H1 (cell line): ENCODE measurements around the gene CLEC2D. TPM values are rescaled to one million over a fixed set of nuclear protein-coding genes. Genes with fewer than 3 reads are reported as not detected.

Experiments
- CTCF ChIA-PET: fragments of 300-600 bp; sonication (Branson Sonifier 250); formaldehyde crosslinking; loops from one replicate; lab custom pipeline; 2021; ENCODE audit not compliant: partially characterized antibody; lab: Charles Lee
- POLR2A ChIA-PET: fragments of 300-600 bp; sonication (Branson Sonifier 250); formaldehyde crosslinking; loops from one replicate; lab custom pipeline; 2021; ENCODE audit warnings: inconsistent platforms; ENCODE audit not compliant: partially characterized antibody; lab: Charles Lee
- DNase-seq, 2 experiments: peaks; one replicate each; pipeline versions ENCODE4 v3.0.0 to v3.0.0-alpha.2; 2010 to 2022; ENCODE audit warnings: low spot score in 2 of 2, low read depth in 1 of 2, mixed read lengths in 1 of 2
- FAIRE-seq: peaks from 2 replicates; lab custom pipeline; 2011; peaks lifted over from hg19 to GRCh38; lab: Jason Lieb, UNC
- H2AFZ ChIP-seq: 2 replicates; pipeline ENCODE4 v1.8.1; 2012; ENCODE audit warnings: low read length, inconsistent platforms
- H2AK5ac ChIP-seq: 2 replicates; pipeline ENCODE4 v1.6.1; 2013; ENCODE audit warnings: low read depth, low read length
- H2BK120ac ChIP-seq: replicated peaks from 2 replicates; pipeline ENCODE3; 2013; ENCODE audit warnings: low read depth, low read length, inconsistent platforms
- H2BK12ac ChIP-seq: 2 replicates; pipeline ENCODE4 v1.6.1; 2013; ENCODE audit warnings: low read depth, low read length
- H2BK15ac ChIP-seq: 2 replicates; pipeline ENCODE4 v1.6.1; 2013; ENCODE audit warnings: low read length
- H2BK20ac ChIP-seq: 2 replicates; pipeline ENCODE4 v1.6.1; 2013; ENCODE audit warnings: low read length
- H2BK5ac ChIP-seq: 2 replicates; pipeline ENCODE4 v1.6.1; 2013; ENCODE audit warnings: low read depth, low read length
- H3K14ac ChIP-seq: 2 replicates; pipeline ENCODE4 v1.6.1; 2013; ENCODE audit warnings: inconsistent platforms; ENCODE audit not compliant: insufficient read length
- H3K18ac ChIP-seq: 2 replicates; pipeline ENCODE4 v1.6.1; 2013; ENCODE audit warnings: low read length; ENCODE audit errors: extremely low read depth
- H3K23ac ChIP-seq: 2 replicates; pipeline ENCODE4 v1.6.1; 2013; ENCODE audit warnings: inconsistent platforms; ENCODE audit not compliant: insufficient read length
- H3K23me2 ChIP-seq: 2 replicates; pipeline ENCODE4 v1.6.1; 2013; ENCODE audit warnings: low read depth, low read length
- H3K27ac ChIP-seq: 2 replicates; pipeline ENCODE4 v1.6.1; 2011; ENCODE audit warnings: low read depth, low read length, inconsistent platforms
- H3K27me3 ChIP-seq, 4 experiments: replicated peaks in 1 of 4; 1 replicate in 1 of 4; 2 replicates in 3 of 4; pipeline versions ENCODE4 v1.6.1 to v1.8.1; 2011 to 2013; ENCODE audit warnings: low read length in 3 of 4, mild to moderate bottlenecking in 3 of 4, inconsistent platforms in 2 of 4, mixed read lengths in 2 of 4, moderate library complexity in 1 of 4; ENCODE audit not compliant: control insufficient read depth in 3 of 4, insufficient read depth in 3 of 4; ENCODE audit errors: extremely low read depth in 1 of 4
- H3K36me3 ChIP-seq, 4 experiments: 2 replicates each; pipeline versions ENCODE4 v1.6.1 to v1.8.1; 2011 to 2013; ENCODE audit warnings: mild to moderate bottlenecking in 4 of 4, low read length in 3 of 4, moderate library complexity in 2 of 4, control low read depth in 1 of 4, inconsistent platforms in 1 of 4; ENCODE audit not compliant: insufficient read depth in 4 of 4, control insufficient read depth in 2 of 4
- H3K4ac ChIP-seq: replicated peaks from 2 replicates; pipeline ENCODE3; 2013; ENCODE audit warnings: low read length, low read depth, mixed read lengths, inconsistent platforms; ENCODE audit not compliant: insufficient read length
- H3K4me1 ChIP-seq, 4 experiments: replicated peaks in 1 of 4; 1 replicate in 1 of 4; 2 replicates in 3 of 4; pipeline versions ENCODE4 v1.6.1 to v1.8.1; 2011 to 2013; ENCODE audit warnings: low read length in 3 of 4, inconsistent platforms in 2 of 4, mixed read lengths in 1 of 4; ENCODE audit not compliant: insufficient read depth in 4 of 4, control insufficient read depth in 3 of 4
- H3K4me2 ChIP-seq, 2 experiments: 2 replicates each; pipeline versions ENCODE4 v1.6.1 to v1.8.1; 2011 to 2013; ENCODE audit warnings: low read depth in 2 of 2, low read length in 2 of 2, control low read depth in 1 of 2, inconsistent platforms in 1 of 2, mild to moderate bottlenecking in 1 of 2; ENCODE audit not compliant: insufficient read depth in 1 of 2
- H3K4me3 ChIP-seq, 4 experiments: fragments of 200-600, 300-600 bp in 1 of 4; sonication (generic), shearing (Covaris generic), sonication (Bioruptor Twin) in 1 of 4; 2 replicates each; pipeline versions ENCODE4 v1.5.1 to v1.8.1; 2011 to 2016; ENCODE audit warnings: low read length in 4 of 4, low read depth in 3 of 4, control low read depth in 2 of 4, inconsistent platforms in 2 of 4, mild to moderate bottlenecking in 2 of 4, mixed read lengths in 1 of 4, moderate library complexity in 1 of 4; ENCODE audit not compliant: insufficient read depth in 2 of 4; ENCODE audit errors: extremely low read depth in 1 of 4
- H3K56ac ChIP-seq: replicated peaks from 2 replicates; pipeline ENCODE3; 2013; ENCODE audit warnings: low read depth, mild to moderate bottlenecking, mixed read lengths, low read length, inconsistent platforms; ENCODE audit not compliant: insufficient read length
- H3K79me1 ChIP-seq: 2 replicates; pipeline ENCODE4 v1.6.1; 2013; ENCODE audit warnings: low read depth, low read length, control low read depth
- H3K79me2 ChIP-seq, 2 experiments: 2 replicates each; pipeline versions ENCODE4 v1.6.1 to v1.8.1; 2012 to 2013; ENCODE audit warnings: low read length in 2 of 2, mild to moderate bottlenecking in 2 of 2, inconsistent platforms in 1 of 2; ENCODE audit not compliant: insufficient read depth in 2 of 2, control insufficient read depth in 1 of 2
- H3K9ac ChIP-seq, 4 experiments: replicated peaks in 1 of 4; 1 replicate in 1 of 4; 2 replicates in 3 of 4; pipeline versions ENCODE4 v1.6.1 to v1.8.1; 2011 to 2013; ENCODE audit warnings: low read depth in 3 of 4, low read length in 3 of 4, control low read depth in 2 of 4, mild to moderate bottlenecking in 2 of 4, moderate library complexity in 2 of 4, inconsistent platforms in 1 of 4; ENCODE audit errors: extremely low read depth in 1 of 4
- H3K9me3 ChIP-seq, 2 experiments: 2 replicates each; pipeline versions ENCODE4 v1.6.1 to v1.8.1; 2012 to 2013; ENCODE audit warnings: mild to moderate bottlenecking in 2 of 2, moderate library complexity in 2 of 2, control low read depth in 1 of 2, inconsistent platforms in 1 of 2, low read depth in 1 of 2, low read length in 1 of 2, mixed read lengths in 1 of 2; ENCODE audit not compliant: insufficient read depth in 2 of 2
- H4K20me1 ChIP-seq, 2 experiments: replicated peaks in 1 of 2; 2 replicates each; pipeline versions ENCODE3 to v1.8.1; 2011 to 2013; ENCODE audit warnings: inconsistent platforms in 2 of 2, low read length in 2 of 2, mild to moderate bottlenecking in 1 of 2; ENCODE audit not compliant: insufficient read depth in 2 of 2, control insufficient read depth in 1 of 2
- H4K5ac ChIP-seq: 2 replicates; pipeline ENCODE4 v1.6.1; 2013; ENCODE audit warnings: low read length, low read depth, mixed read lengths, inconsistent platforms; ENCODE audit not compliant: insufficient read length
- H4K8ac ChIP-seq: 2 replicates; pipeline ENCODE4 v1.8.0; 2013; ENCODE audit warnings: mild to moderate bottlenecking, moderate library complexity, low read length, inconsistent platforms; ENCODE audit not compliant: insufficient read depth; ENCODE audit errors: extremely low read depth
- H4K91ac ChIP-seq: replicated peaks from 2 replicates; pipeline ENCODE3; 2013; ENCODE audit warnings: low read length, mixed read lengths, inconsistent platforms; ENCODE audit not compliant: insufficient read length
- CBX8 ChIP-seq: fragments of 300-800, 300-1000 bp; sonication (generic); IDR thresholded peaks from 2 replicates; pipeline ENCODE4 v1.7.1; 2016; ENCODE audit warnings: low read depth, low read length, borderline replicate concordance
- CHD2 ChIP-seq: IDR thresholded peaks from 2 replicates; pipeline ENCODE4 v1.6.1; 2012; ENCODE audit warnings: low read length, improper control_type of control experiment
- CREB1 ChIP-seq: IDR thresholded peaks from 2 replicates; pipeline ENCODE4 v1.6.1; 2012; ENCODE audit warnings: inconsistent platforms
- E2F6 ChIP-seq: IDR thresholded peaks from 2 replicates; pipeline ENCODE4 v1.6.1; 2012; ENCODE audit warnings: inconsistent platforms
- HDAC2 ChIP-seq, 2 experiments: fragments of 300-600 bp in 1 of 2; sonication (generic) in 1 of 2; IDR thresholded peaks; 2 replicates each; pipeline ENCODE4 v1.6.1; 2011 to 2012; ENCODE audit warnings: low read depth in 2 of 2, low read length in 2 of 2, mild to moderate bottlenecking in 2 of 2, moderate library complexity in 2 of 2, borderline replicate concordance in 1 of 2, inconsistent platforms in 1 of 2
- JUND ChIP-seq: IDR thresholded peaks from 2 replicates; pipeline ENCODE4 v1.6.1; 2011; ENCODE audit warnings: mild to moderate bottlenecking, improper control_type of control experiment, low read length
- RBBP5 ChIP-seq: IDR thresholded peaks from 2 replicates; pipeline ENCODE4 v1.7.1; 2012; ENCODE audit warnings: low read depth, mild to moderate bottlenecking, inconsistent platforms, low read length, moderate library complexity, borderline replicate concordance
- SIN3A ChIP-seq, 2 experiments: IDR thresholded peaks in 1 of 2; conservative IDR thresholded peaks in 1 of 2; 2 replicates each; pipeline ENCODE4 v1.6.1; 2011 to 2012; ENCODE audit warnings: low read length in 2 of 2, improper control_type of control experiment in 1 of 2, low read depth in 1 of 2, mild to moderate bottlenecking in 1 of 2
- SP1 ChIP-seq: IDR thresholded peaks from 2 replicates; pipeline ENCODE4 v1.6.1; 2011; ENCODE audit warnings: low read depth, low read length
- TBP ChIP-seq: IDR thresholded peaks from 2 replicates; pipeline ENCODE4 v1.6.1; 2011; ENCODE audit warnings: low read depth, low read length, improper control_type of control experiment
- WGBS, 2 experiments: shearing (Covaris generic) in 1 of 2; methylation state at CpG; one replicate each; pipeline versions ENCODE4 v1.1.6 to v1.1.7; 2013 to 2015; ENCODE audit warnings: low lambda C conversion rate in 2 of 2, mixed read lengths in 2 of 2, inconsistent platforms in 1 of 2, low coverage in 1 of 2, missing lambda C conversion rate in 1 of 2; ENCODE audit not compliant: insufficient replicate concordance in 2 of 2, insufficient coverage in 1 of 2, insufficient read length in 1 of 2; ENCODE audit errors: extremely low coverage in 1 of 2, missing lambda C conversion rate in 1 of 2; 5-methylcytosine and 5-hydroxymethylcytosine counted together
- polyA plus RNA-seq, 7 experiments: library from polyadenylated mRNA; depleted of rRNA in 3 of 7; stranded (reverse) in 5 of 7; unstranded in 2 of 7; fragments of >200 nt in 5 of 7; fragments of 200-250 nt in 2 of 7; gene quantifications; 1 replicate in 5 of 7; 2 replicates in 1 of 7; 4 replicates in 1 of 7; pipeline versions ENCODE4 v1.2.1 to v1.2.3, GENCODE V29; 2011 to 2013; ENCODE audit warnings: missing spikeins in 2 of 7, mixed read lengths in 2 of 7
- total RNA-seq: library from RNA; stranded (reverse); fragmentation: NEBNext Ultra II Directional; extraction: Animal tissue kit (Norgen Biotek cat#: 25700); gene quantifications from 2 replicates; pipeline ENCODE4 v1.2.1, GENCODE V29; 2021

The CLEC2D gene
- total and polyA plus RNA-seq, 2 of the 8 experiments (the other 6 are each of a cell fraction or from before 2014, with no cell fraction given): 4.2 to 6.2 TPM

- Histone ChIP-seq H2AK5ac (no peak overlapping the region), H3K27me3 (no peaks in the 10 kb centered on the region), H3K23me2 (no peaks in the 10 kb centered on the region), H3K79me2 (no peaks in the 10 kb centered on the region), H3K4me1 (no peaks in the 10 kb centered on the region), H3K56ac (no peak overlapping the region), H3K9ac (no peak overlapping the region), H3K27ac (no peak overlapping the region), H2BK5ac (no peak overlapping the region), H2AFZ (no peak overlapping the region), H3K4me3 (no peak overlapping the region), H3K18ac (no peak overlapping the region), H4K5ac (no peak overlapping the region), H2BK120ac (no peak overlapping the region), H2BK12ac (no peak overlapping the region), H4K8ac (no peak overlapping the region), H2BK20ac (no peak overlapping the region), H3K23ac (no peak overlapping the region), H2BK15ac (no peak overlapping the region), H4K20me1 (no peaks in the 10 kb centered on the region), H3K9me3 (peaks cover 3 to 6% of the 10 kb centered on the region in 2 experiments; a peak in 1 of 4 replicates), H3K4me2 (no peak overlapping the region), H3K36me3 (no peaks in the 10 kb centered on the region; a peak in 1 of 8 replicates), H4K91ac (no peak overlapping the region), H3K4ac (no peak overlapping the region), H3K14ac (no peak overlapping the region), H3K79me1 (no peaks in the 10 kb centered on the region)
- WGBS, 2 experiments: 84% methylated on average over 3 of the region's 3 CpGs; no CpG with 5 or more reads in 1 of the 2 experiments
- DNase-seq (no peak), FAIRE-seq (no peak)
- ChIA-PET CTCF (interaction anchor here (0.8 to 1.1 kb wide), 2 partner anchors 47 to 69 kb away, joined by 3 to 4 read pairs; no protein-coding TSS in a partner anchor), POLR2A (no interaction called here)
- TF ChIP-seq JUND: no peak
- no peak for TF ChIP-seq CBX8
- TF ChIP-seq TBP: no peak
- no peak for TF ChIP-seq HDAC2 (IDR thresholded peaks at IDR 0.05; ENCODE audit: borderline replicate concordance in 1 of 2, low read depth in 2 of 2, low read length in 2 of 2)
- TF ChIP-seq SP1: no peak
- no peak for TF ChIP-seq E2F6
- no peak for TF ChIP-seq SIN3A (conservative IDR thresholded peaks at IDR 0.05 in 1 of 2, IDR thresholded peaks at IDR 0.05 in 1 of 2; ENCODE audit: low read depth in 1 of 2, low read length in 2 of 2)
- no peak for TF ChIP-seq RBBP5
- TF ChIP-seq CHD2: no peak
- TF ChIP-seq CREB1: no peak
Measured at GRCh38 chr12:9702255-9702654, 32.7 kb downstream of the CLEC2D start.
